GM18511 (cell line): ENCODE measurements around the gene DENND2A.
"Not testable (repeated sequence)": the region's sequence is repeated elsewhere in the genome, so short reads cannot be mapped to it uniquely, and the experiment has no call there.

ENCODE experiments used
- ATAC-seq: cut with Tn5 transposase; IDR thresholded peaks from one replicate; pipeline ENCODE4 v1.9.1; 2021; ENCODE audit warnings: mild to moderate bottlenecking, moderate library complexity; ENCODE audit not compliant: unreplicated experiment

The DENND2A gene

GRCh38 chr7:140518370-140519006 lies 122.1 kb downstream of the DENND2A start:
- no peak for ATAC-seq

DNA sequence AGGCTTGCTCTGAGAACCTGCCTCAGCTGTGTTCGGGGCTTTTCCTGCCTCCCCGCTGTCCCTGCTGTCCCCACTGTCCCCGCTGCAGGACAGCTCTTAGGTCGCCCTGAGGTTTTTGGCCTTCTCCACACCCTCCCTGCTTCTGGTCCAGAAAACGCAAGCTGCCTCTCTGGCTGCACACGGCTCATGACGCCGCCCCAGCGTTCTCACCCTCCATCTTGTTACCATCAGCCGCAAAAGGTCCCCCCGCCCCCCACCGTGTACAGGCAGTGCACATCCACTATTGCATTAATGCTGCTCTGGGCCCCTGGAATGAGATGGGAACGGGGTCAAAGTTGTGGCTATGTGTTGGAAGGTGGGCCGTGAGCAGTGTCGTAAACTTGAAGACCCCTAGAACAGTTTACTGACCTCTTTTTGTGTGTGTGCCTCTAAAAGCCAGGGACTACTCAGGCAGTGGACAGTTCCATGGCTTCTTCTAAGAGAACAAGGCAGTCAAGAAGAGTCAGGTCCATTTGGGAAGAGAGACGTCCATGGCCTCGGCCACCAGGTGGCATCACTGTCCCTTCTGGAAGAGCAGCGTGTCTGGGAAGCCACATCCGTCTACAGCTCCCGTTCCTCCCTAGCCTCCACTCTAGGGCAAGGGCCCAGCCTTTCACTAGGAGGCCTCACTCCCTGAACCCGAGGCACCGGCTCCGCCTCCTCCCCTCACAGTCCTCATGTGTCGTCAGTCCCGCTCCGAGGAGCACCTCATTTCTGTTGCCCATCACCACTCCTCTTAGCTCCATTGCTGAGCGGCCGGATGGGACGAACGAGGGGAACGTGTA lies 122.9 kb downstream of the DENND2A start:
- peak; percentile 72 for ATAC-seq

DNA sequence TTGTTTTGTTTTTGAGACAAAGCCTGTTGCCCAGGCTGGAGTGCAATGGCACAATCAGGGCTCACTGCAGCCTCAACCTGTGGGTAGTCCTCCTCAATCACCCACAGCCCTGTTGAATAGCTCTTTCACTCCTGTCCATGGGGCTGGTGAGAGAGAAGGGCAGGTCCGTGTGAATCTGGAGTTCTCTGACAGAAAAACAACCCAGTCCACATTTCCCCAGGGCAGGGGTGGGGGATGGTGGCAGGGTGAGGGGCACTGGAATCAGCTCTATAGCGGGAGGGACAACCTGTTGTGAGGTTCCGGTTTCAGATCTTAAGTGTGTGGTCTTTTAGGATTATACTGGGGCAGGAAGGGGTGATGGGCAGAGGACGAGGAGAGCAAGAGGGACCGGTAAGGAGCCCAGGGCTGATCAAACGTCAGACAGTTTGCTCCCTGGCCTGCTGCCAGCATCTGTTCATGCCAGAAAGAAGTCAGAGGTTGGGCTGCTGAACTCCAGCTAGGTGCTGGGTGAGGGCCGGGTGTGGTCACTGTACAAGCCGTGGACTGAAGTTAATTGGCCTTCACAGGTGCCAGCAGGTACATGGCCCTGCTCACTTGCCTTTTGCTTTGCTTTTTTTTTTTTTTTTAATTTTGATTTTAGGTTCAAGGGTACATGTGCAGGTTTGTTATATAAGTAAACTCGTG lies 128.2 kb downstream of the DENND2A start:
- ATAC-seq: no peak

- ATAC-seq: no peak
Observed at GRCh38 chr7:140509789-140510188, 130.8 kb downstream of the DENND2A start.

GRCh38 chr7:140507556-140507955 lies 133.1 kb downstream of the DENND2A start:
- ATAC-seq: not testable (repeated sequence)

DNA sequence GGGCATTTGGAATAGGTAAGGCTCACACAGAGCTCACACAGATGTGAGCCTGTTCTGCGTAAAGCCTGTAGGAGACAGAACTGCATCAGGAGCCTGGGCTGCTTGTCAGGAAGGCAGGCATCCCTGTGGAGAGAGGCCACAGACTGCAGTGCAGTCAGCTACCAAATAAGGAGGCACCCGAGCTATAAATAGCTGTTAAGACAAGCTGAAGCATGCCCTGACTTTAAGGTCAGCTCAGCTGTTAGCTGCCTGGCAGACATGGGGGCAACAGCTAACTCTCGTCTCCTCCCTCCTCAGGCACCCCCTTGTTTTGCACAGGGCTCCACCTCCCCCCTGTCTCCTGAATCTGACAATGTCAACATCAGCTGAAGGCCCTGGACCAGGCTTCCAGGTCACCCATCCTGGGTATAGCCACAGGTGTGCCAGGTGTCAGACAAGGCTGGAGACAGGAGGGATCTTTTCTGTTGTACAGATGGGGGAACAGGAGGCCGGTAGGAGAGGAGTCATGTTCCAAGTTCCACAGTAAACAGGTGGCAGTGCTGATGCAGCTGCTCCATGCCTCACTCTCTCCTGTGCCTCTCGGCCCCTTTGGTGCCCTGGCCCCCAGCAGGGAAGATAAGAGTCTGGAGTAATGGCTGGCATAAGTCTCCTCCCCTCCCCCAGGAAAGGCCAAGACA lies 133.7 kb downstream of the DENND2A start:
- ATAC-seq: no peak

- no peak for ATAC-seq
Observed at GRCh38 chr7:140501966-140502365, 138.6 kb downstream of the DENND2A start.

DNA sequence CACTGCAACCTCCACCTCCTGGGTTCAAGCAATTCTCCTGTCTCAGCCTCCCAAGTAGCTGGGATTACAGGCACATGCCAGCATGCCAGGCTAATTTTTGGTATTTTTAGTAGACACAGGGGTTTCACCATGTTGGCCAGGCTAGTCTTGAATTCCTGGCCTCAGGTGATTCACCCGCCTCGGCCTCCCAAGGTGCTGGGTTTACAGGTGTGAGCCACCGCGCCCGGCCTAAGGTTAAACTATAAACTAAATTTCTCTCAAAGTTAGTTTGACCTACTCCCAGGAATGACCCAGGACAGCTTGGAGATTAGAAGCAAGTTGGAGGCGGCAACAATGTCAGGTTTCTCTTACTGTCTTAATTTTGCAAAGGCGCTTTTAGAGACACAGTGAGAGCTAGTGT lies 142.8 kb downstream of the DENND2A start:
- ATAC-seq: not testable (repeated sequence)

DNA sequence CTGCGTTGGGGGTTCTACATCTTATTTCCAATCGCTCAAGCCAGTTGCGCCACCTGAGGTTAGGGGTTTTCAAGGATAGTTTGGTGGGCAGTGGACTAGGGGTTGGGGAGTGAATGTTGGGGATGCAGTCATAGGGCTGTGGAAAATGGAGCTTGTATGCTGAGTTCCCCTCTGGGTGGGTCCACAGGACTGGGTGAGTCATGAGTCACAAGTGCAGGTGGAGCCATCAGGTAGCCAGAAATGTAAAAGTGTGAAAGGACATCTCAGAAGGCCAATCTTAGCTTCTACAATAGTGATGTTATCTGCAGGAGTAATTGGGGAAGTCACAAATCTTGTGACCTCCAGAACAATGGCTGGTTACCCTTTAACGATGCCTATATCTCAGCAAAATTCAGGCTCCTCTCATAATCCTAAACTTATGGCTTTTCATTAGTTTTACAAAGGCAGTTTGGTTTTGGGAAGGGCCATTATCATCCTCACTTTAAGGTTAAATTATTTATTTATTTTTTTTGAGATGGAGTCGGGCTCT lies 143.3 kb downstream of the DENND2A start:
- ATAC-seq: no peak

DNA sequence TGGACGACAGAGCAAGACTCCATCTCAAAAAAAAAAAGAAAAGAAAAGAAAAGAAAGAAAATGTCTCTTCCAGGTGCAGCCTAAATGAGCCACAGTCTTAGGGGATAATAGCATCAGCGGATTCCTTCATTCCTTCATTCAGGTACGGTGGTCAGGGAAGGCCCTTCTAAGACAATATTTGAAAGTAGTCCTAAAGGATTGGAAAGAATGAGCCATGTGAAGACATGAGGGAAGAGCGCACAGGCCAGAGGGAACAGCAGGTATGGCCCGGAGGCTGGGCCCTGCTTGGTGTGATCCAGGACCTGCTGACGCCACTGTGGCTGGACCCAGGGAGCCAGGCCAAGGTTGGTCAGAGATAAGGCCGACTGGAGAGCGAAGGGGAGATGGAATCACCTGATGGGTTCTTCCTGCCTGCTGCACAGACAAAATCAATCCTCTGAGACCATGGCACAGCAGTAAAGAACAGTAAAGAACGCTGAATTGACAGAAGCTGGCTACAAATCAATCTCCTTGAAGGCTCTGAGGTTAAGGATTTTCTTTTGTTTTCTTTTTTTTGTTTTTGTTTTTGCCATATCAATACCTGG lies 145.0 kb downstream of the DENND2A start:
- ATAC-seq: no peak

DNA sequence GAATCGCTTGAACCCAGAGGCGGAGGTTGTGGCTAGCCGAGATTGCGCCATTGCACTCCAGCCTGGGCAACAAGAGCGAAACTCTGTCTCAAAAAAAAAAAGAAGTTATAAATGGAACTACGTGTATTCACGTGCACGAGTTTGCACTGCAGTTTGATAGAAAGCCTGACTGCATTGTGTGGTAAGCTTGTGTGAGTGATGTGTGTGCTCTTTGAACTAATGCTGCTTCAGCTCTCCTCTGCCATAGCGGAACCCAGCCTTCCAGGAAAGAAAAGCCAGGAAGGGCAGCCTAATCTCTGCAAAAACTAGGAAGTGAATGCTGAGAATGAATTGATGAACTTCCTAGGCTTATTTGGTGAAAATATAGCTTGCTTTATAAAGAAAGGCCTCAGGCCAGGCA lies 145.7 kb downstream of the DENND2A start:
- no peak for ATAC-seq

DNA sequence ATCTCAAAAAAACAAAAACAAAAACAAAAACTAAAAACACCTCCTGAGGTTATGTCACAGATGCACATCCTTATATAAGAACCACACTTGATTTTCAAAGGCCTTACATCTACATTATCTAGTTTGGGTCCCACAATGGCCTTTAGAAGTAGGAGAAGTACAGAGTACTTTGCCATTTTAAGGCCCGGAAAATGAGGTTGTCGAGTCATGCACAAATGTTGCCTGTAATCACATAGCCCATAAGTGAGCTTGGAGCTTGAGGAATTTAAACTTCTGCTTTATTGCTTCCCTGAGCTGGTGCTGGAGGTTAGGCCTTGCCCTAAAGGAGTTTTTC lies 151.6 kb downstream of the DENND2A start:
- no peak for ATAC-seq

DNA sequence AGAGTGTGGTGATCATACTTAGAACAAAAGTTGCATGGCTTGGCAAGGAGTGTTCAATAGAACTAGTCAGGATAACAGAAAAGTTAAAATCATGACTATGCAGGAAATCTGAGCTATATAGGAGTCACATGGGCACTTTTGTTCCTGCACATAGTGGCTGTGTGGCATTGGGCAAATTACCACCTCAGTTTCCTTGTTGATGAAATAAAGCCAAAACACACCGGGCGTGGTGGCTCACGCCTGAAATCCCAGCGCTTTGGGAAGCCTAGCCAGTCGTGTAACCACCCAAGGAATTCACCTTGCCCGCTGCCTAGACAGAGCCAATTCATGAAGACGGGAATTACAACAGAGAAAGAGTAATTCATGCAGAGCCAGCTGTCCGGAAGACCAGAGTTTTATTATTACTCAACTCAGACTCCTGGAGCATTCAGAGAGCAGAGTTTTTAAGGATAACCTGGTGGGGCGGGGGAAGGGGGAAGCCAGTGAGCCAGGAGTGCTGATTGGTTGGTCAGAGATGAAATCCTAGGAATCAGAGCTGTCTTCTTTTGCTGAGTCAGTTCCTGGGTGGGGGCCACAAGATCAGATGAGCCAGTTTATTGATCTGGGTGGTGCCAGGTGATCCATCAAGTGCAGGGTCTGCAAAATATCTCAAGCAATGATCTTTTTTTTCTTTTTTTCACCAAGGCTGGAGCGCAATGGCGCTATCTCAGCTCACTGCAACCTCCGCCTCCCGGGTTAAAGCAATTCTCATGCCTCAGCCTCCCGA lies 154.9 kb downstream of the DENND2A start:
- no peak for ATAC-seq

GRCh38 chr7:140484951-140485499 lies 155.6 kb downstream of the DENND2A start:
- ATAC-seq: no peak

DNA sequence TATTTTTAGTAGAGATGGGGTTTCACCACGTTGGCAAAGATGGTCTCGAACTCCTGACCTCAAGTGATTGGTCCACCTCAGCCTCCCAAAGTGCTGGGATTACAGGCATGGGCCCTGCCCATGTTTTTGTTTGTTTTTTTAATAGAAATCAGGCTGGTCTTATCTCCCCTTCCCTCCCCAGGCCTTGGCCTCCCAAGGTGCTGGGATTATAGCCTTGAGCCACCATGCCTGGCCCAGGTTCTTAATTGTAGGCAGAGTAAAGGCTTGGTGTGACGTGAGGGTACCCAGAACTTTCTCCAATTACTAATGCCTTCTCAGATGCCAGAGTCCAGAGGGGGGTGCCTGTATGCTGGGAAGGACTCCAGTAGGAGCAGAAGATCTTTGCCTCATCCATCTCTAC lies 156.1 kb downstream of the DENND2A start:
- no peak for ATAC-seq

DNA sequence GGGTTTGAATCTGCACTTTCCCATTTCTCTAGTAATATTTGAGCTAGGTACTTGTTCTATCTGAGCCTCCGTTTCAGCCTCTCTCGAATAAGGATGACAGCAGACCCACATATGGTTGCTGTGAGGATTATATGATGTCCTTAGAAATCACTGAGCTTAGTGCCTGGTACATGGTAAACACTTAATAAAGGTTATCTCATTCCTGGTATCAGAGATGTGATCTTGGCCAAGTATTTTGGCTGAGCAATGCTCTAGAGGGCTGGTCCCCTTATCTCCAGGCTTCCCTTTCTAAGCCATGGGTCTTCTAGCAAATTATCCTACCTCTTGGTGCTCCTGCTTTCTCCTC lies 160.9 kb downstream of the DENND2A start:
- peak; percentile 10 for ATAC-seq

- ATAC-seq: peak; percentile 94
Observed at GRCh38 chr7:140479062-140479738, 161.4 kb downstream of the DENND2A start, which contains the start of gene MKRN1. TSS of gene MKRN1 (minus strand) at chr7:140479505. CDS start at chr7:140479344, 161 bp downstream.

GRCh38 chr7:140478246-140479061 lies 162.2 kb downstream of the DENND2A start:
- ATAC-seq: peak; percentile 28
